ENCODE measurements around the gene BANP. TPM values are rescaled to one million over a fixed set of nuclear protein-coding genes. Genes with fewer than 3 reads are reported as not detected.

Gene BANP
- total RNA-seq, 4 donors from 2014 or later, result 7.4 to 45.5 (median 20.3) TPM

DNA sequence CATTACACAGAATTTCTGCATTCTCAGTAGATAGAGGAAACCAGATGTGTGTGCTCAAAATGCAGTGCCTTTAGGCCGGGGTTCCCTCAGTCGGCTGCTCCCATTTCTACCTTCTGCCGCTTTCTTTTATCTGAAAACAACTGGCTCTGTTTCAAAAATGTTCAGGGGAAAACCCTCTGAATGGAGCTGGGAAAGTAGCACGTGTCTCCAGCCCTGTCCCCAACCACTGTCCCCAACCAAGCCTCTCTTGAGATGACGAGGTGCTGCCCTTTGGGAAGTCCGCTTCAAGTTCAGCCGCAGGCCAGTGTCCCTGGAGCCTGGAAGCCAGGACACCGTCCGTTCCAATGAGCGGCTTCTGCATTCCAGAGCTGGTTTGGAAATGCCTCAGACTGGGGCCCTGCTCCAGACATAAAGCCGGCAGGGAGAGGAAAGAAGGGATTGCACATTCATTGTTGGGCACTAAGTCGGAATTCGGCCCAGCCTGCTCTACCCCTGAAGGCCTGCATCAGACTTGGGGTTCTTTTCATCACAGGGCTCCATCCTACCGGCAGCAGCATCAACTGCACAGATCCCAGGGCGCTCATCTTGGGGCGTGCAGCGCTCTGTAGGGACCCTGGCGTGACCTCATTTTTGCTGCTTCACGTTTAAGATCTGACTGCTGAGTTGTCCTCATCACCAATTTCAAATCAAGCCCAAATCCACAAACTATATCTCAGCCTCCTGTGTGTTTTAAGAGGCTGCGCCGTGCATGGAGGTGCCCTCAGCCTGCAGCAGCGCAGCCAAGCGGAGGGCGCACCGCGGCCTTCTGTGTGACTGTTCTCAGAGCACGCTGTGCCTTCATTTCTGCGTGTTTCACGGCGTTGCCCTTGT is 111.3 kb downstream of the BANP start:
- Histone ChIP-seq H3K9me3 (no peaks in the 10 kb centered on the region), H3K27ac (peak overlapping the region; percentile 55 to 64)
- peak; percentile 45 to 56 for DNase-seq

DNA sequence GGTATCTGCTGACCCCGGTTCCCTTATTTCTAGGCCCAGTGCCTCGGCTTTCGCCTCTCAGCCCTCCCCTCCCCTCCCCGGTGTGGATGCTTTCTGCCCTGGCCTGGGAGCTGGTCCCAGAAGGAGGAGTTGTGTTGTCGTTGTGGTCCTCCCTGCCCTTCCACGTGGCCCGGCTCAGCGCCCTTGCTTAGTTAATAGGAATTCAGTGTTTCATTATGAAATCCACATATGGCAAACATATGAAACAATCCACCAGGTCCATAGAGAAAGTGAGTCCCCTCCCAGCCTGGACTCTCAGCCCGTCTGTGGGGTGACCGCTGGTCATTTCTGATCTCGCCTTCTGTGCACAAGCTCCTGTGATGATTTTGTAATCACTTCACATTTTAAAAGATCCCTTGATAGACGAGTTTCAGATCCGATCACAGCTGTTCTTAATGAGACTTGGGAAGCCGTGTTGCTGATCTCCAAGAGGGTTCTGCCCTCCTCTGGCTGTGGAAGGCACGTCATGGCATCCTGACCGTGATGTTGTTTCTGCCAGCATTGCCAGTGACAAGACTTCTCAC is 112.1 kb downstream of the BANP start:
- H3K27me3 ChIP-seq, result no peaks in the 10 kb centered on the region
- no peaks in the 10 kb centered on the region for H3K36me3 ChIP-seq
- H3K4me3 ChIP-seq, result no peak overlapping the region
- peak; percentile 67 to 68 for DNase-seq
- no peaks in the 10 kb centered on the region for H3K9me3 ChIP-seq
- TF ChIP-seq, protein P1, sequence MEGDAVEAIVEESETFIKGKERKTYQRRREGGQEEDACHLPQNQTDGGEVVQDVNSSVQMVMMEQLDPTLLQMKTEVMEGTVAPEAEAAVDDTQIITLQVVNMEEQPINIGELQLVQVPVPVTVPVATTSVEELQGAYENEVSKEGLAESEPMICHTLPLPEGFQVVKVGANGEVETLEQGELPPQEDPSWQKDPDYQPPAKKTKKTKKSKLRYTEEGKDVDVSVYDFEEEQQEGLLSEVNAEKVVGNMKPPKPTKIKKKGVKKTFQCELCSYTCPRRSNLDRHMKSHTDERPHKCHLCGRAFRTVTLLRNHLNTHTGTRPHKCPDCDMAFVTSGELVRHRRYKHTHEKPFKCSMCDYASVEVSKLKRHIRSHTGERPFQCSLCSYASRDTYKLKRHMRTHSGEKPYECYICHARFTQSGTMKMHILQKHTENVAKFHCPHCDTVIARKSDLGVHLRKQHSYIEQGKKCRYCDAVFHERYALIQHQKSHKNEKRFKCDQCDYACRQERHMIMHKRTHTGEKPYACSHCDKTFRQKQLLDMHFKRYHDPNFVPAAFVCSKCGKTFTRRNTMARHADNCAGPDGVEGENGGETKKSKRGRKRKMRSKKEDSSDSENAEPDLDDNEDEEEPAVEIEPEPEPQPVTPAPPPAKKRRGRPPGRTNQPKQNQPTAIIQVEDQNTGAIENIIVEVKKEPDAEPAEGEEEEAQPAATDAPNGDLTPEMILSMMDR (IDR thresholded peaks at IDR 0.05), result no peak
- no peak for TF ChIP-seq POLR2A (IDR thresholded peaks at IDR 0.05)
- H3K4me1 ChIP-seq, result peaks cover 5 to 10% of the 10 kb centered on the region in 2 donors
- intact Hi-C loops (cut with DNase I; ENCODE audit: low total_unique reads), result no loop called here
- peak overlapping the region; percentile 55 to 64 for H3K27ac ChIP-seq

More for the DNA sequence above, 111.3 kb downstream of the BANP start:
- Histone ChIP-seq H3K27me3 (no peaks in the 10 kb centered on the region), H3K4me1 (peaks cover 5 to 10% of the 10 kb centered on the region in 2 donors), H3K36me3 (no peaks in the 10 kb centered on the region), H3K4me3 (no peak overlapping the region)
- TF ChIP-seq, protein P1 (IDR thresholded peaks at IDR 0.05), result no peak
- no peak for TF ChIP-seq POLR2A (IDR thresholded peaks at IDR 0.05)
- intact Hi-C loops (cut with DNase I; ENCODE audit: low total_unique reads), result no loop called here

DNA sequence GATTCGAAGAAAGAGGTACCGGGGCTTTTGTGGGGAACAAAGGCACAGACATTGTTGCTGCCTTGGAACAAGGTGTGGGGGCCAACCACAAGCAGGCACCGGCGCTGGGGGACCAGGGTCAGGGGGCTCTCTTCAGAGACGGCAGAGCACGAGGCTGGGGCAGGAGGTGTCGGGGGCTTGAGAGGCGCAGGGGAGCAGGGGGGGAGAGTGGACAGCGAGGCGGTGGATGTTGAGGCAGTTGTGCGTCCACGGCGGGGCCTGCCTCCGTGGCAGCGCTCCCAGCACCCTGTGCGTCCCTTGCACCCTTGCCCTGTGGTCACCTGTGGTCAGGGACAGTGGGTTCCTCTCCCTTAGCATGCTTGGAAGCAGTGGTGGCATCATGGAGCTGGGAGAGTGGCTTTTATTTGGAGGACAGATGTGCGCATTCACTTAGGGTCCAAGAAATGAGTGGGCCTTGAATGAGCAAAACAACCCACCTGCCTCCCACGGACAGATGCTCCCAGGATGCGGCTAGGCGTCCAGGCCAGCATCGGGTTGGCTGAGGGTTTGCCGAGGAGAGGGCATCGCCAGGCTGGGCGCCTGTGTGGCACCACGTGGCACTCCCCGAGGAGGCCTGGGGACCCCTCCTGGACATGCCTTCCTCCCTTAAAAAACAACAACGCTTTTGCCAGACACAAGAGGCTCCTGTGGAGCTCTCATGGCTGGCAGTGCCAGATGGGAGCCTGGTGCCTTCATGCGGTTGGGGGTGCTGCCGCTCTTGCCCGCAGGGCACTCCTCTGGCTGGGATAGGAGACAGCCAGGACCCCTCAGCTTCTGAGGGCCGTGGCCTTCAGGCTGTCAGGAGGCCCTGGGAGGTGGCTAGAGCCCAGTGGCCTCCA is 113.0 kb downstream of the BANP start:
- Histone ChIP-seq H3K4me3 (no peak overlapping the region), H3K9me3 (no peaks in the 10 kb centered on the region), H3K27ac (peak overlapping the region; percentile 55 to 64), H3K4me1 (peaks cover 5 to 10% of the 10 kb centered on the region in 2 donors), H3K27me3 (no peaks in the 10 kb centered on the region), H3K36me3 (no peaks in the 10 kb centered on the region)
- intact Hi-C loops (cut with DNase I; ENCODE audit: low total_unique reads), result no loop called here
- DNase-seq, result no peak
- TF ChIP-seq POLR2A (IDR thresholded peaks at IDR 0.05), result no peak
- TF ChIP-seq, protein P1 (IDR thresholded peaks at IDR 0.05), result no peak

DNA sequence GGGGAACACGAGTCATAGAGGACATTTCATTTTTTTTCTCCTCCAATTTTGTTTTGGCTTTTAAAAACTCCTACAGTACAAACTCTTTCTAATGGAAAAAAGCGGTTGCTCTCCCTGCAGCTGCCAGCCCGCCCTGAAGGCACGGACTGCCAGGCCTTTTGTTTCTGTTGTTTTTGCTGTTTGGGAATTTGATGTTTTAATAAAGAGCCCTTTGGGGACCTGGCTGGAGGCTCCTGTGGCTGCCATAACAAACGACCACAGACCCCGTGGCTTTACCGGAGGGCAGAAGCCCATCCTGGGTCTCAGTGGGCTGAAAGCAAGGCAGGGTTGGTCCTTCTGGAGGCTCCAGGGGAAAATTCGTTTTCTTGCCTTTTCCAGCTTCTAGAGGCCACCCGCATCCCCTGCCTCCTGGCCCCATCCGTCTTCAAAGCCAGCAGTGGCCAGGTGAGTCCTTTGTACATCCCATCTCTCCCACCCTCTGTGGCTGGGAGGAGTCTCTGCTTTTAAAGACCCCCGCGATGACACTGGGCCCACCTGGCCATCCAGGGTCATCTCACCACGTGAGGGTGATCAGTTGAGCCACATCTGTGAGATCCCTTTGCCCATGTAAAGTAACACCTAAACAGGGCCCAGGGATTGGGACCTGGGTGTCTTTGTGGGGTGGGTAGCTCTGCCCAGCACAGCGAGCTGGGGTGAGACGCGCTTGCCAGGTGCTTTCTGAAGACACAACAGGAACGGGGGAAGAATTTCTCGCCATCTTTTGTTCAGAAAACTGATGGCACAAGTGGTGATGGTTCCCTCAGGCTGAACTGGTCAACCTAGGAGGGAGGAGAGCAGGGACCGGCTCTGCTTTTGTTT is 113.9 kb downstream of the BANP start:
- Histone ChIP-seq H3K4me1 (peaks cover 5 to 10% of the 10 kb centered on the region in 2 donors), H3K27me3 (no peaks in the 10 kb centered on the region), H3K27ac (no peak overlapping the region), H3K9me3 (no peaks in the 10 kb centered on the region), H3K4me3 (no peak overlapping the region), H3K36me3 (no peaks in the 10 kb centered on the region)
- intact Hi-C loops (cut with DNase I; ENCODE audit: low total_unique reads), result no loop called here
- TF ChIP-seq, protein P1 (IDR thresholded peaks at IDR 0.05), result no peak
- TF ChIP-seq POLR2A (IDR thresholded peaks at IDR 0.05), result no peak
- no peak for DNase-seq
